ENCODE measurements around the gene UBTD2.
A peak's percentile ranks its signal among the peaks of the same experiment; 100 is the strongest.

UBTD2 gene

DNA sequence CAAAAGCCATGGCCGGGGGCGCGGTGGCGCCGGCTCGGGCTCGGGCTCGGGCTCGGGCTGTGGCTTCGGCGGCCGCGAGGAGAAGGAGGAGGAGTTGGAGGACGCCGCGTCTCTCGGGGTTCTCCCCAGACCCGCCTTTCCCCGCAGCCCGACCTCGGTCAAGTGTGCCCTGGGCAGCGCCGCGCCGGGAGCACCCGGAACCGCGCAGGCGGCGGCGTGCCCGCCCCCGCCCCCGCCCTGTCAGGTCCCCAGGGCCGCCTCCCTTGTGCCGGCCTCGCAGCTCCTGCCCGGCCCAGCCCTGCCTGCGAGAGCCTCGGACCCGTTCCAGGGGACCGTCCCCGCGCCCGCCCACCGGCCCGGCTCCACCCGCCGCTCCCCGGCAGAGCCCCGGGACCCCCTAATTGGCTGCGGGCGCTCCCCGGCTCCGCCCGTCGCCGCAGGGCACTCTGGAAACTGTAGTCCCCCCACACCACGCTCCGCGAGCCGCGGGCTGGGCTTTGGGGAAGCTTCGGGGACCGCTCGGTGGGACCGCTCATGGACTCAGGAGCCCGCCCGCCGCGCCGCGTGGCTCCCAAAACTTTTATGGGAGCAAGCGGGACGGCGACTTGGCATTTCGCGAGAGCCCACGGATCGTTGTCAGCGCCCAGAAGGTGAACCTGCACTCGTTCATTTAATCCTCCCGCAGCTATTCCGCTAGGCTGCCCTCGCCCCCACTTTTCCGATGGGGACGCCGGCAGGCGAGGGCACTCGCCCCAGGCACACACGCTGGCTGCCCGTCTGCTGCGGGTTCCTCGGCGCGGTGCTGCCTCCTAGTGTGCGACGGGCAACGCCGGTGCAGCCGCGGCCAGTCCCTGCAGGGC, 95.3 kb downstream of the UBTD2 start, which contains the start of gene STK10 (continued):
- TF ChIP-seq, protein P1, sequence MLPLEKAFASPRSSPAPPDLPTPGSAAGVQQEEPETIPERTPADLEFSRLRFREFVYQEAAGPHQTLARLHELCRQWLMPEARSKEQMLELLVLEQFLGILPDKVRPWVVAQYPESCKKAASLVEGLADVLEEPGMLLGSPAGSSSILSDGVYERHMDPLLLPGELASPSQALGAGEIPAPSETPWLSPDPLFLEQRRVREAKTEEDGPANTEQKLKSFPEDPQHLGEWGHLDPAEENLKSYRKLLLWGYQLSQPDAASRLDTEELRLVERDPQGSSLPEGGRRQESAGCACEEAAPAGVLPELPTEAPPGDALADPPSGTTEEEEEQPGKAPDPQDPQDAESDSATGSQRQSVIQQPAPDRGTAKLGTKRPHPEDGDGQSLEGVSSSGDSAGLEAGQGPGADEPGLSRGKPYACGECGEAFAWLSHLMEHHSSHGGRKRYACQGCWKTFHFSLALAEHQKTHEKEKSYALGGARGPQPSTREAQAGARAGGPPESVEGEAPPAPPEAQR (tag by site-specific recombination; IDR thresholded peaks at IDR 0.05), result no peak
- TF ChIP-seq ZNF140 (tag by site-specific recombination; IDR thresholded peaks at IDR 0.05), result no peak
- peak; percentile 79 for TF ChIP-seq ZNF600 (tag by site-specific recombination; IDR thresholded peaks at IDR 0.05)
- TF ChIP-seq ZNF302 (tag by site-specific recombination; IDR thresholded peaks at IDR 0.05; ENCODE audit: low read depth), result no peak
- no peak for TF ChIP-seq ZNF114 (tag by site-specific recombination; IDR thresholded peaks at IDR 0.05)
- peak; percentile 100 for TF ChIP-seq ZNF223 (tag by site-specific recombination; IDR thresholded peaks at IDR 0.05)
- no peak for TF ChIP-seq ZNF707 (tag by site-specific recombination; IDR thresholded peaks at IDR 0.05)
- TF ChIP-seq, protein P2, sequence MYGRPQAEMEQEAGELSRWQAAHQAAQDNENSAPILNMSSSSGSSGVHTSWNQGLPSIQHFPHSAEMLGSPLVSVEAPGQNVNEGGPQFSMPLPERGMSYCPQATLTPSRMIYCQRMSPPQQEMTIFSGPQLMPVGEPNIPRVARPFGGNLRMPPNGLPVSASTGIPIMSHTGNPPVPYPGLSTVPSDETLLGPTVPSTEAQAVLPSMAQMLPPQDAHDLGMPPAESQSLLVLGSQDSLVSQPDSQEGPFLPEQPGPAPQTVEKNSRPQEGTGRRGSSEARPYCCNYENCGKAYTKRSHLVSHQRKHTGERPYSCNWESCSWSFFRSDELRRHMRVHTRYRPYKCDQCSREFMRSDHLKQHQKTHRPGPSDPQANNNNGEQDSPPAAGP (tag by site-specific recombination; IDR thresholded peaks at IDR 0.05), result peak; percentile 75
- no peak for TF ChIP-seq ZNF239 (tag by site-specific recombination; IDR thresholded peaks at IDR 0.05)
- TF ChIP-seq, protein P3, sequence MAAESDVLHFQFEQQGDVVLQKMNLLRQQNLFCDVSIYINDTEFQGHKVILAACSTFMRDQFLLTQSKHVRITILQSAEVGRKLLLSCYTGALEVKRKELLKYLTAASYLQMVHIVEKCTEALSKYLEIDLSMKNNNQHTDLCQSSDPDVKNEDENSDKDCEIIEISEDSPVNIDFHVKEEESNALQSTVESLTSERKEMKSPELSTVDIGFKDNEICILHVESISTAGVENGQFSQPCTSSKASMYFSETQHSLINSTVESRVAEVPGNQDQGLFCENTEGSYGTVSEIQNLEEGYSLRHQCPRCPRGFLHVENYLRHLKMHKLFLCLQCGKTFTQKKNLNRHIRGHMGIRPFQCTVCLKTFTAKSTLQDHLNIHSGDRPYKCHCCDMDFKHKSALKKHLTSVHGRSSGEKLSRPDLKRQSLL (tag by site-specific recombination; IDR thresholded peaks at IDR 0.05), result 0 out of 2 replicates have a peak, but pooled peaks have one; percentile 20
- no peak for TF ChIP-seq ZNF184 (tag by site-specific recombination; IDR thresholded peaks at IDR 0.05)
- TF ChIP-seq ZNF529 (tag by site-specific recombination; IDR thresholded peaks at IDR 0.05; ENCODE audit: insufficient replicate concordance), result no peak
- TF ChIP-seq ZBTB8A (tag by site-specific recombination; IDR thresholded peaks at IDR 0.05), result peak; percentile 94
- TF ChIP-seq, protein P4, sequence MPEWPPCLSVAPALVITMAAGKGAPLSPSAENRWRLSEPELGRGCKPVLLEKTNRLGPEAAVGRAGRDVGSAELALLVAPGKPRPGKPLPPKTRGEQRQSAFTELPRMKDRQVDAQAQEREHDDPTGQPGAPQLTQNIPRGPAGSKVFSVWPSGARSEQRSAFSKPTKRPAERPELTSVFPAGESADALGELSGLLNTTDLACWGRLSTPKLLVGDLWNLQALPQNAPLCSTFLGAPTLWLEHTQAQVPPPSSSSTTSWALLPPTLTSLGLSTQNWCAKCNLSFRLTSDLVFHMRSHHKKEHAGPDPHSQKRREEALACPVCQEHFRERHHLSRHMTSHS (tag by site-specific recombination; IDR thresholded peaks at IDR 0.05), result no peak
- TF ChIP-seq ZNF324 (tag by site-specific recombination; IDR thresholded peaks at IDR 0.05), result peak; percentile 88
- TF ChIP-seq PRDM1 (tag by site-specific recombination; IDR thresholded peaks at IDR 0.05), result no peak
- TF ChIP-seq, protein P5, sequence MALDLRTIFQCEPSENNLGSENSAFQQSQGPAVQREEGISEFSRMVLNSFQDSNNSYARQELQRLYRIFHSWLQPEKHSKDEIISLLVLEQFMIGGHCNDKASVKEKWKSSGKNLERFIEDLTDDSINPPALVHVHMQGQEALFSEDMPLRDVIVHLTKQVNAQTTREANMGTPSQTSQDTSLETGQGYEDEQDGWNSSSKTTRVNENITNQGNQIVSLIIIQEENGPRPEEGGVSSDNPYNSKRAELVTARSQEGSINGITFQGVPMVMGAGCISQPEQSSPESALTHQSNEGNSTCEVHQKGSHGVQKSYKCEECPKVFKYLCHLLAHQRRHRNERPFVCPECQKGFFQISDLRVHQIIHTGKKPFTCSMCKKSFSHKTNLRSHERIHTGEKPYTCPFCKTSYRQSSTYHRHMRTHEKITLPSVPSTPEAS (tag by site-specific recombination; IDR thresholded peaks at IDR 0.05), result peak; percentile 70
- TF ChIP-seq ZNF555 (tag by site-specific recombination; conservative IDR thresholded peaks at IDR 0.05), result no peak
- no peak for TF ChIP-seq ZNF426 (tag by site-specific recombination; IDR thresholded peaks at IDR 0.05)
- TF ChIP-seq, protein P6, sequence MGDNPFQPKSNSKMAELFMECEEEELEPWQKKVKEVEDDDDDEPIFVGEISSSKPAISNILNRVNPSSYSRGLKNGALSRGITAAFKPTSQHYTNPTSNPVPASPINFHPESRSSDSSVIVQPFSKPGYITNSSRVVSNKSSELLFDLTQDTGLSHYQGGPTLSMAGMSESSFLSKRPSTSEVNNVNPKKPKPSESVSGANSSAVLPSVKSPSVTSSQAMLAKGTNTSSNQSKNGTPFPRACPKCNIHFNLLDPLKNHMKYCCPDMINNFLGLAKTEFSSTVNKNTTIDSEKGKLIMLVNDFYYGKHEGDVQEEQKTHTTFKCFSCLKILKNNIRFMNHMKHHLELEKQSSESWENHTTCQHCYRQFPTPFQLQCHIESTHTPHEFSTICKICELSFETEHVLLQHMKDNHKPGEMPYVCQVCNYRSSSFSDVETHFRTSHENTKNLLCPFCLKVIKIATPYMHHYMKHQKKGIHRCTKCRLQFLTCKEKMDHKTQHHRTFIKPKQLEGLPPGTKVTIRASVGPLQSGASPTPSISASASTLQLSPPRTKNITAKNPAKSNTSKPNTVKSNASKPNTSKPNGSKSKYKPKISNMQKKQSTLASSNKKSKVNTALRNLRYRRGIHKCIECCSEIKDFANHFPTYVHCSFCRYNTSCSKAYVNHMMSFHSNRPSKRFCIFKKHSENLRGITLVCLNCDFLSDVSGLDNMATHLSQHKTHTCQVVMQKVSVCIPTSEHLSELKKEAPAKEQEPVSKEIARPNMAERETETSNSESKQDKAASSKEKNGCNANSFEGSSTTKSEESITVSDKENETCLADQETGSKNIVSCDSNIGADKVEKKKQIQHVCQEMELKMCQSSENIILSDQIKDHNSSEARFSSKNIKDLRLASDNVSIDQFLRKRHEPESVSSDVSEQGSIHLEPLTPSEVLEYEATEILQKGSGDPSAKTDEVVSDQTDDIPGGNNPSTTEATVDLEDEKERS (tag by site-specific recombination; IDR thresholded peaks at IDR 0.05), result no peak
- TF ChIP-seq, protein P7, sequence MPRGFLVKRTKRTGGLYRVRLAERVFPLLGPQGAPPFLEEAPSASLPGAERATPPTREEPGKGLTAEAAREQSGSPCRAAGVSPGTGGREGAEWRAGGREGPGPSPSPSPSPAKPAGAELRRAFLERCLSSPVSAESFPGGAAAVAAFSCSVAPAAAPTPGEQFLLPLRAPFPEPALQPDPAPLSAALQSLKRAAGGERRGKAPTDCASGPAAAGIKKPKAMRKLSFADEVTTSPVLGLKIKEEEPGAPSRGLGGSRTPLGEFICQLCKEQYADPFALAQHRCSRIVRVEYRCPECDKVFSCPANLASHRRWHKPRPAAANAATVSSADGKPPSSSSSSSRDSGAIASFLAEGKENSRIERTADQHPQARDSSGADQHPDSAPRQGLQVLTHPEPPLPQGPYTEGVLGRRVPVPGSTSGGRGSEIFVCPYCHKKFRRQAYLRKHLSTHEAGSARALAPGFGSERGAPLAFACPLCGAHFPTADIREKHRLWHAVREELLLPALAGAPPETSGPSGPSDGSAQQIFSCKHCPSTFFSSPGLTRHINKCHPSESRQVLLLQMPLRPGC (tag by site-specific recombination; IDR thresholded peaks at IDR 0.05), result peak; percentile 41; the same call in 1 of the 2 replicates
- TF ChIP-seq ZNF624 (tag by site-specific recombination; IDR thresholded peaks at IDR 0.05), result no peak
- no peak for TF ChIP-seq ZNF211 (tag by site-specific recombination; IDR thresholded peaks at IDR 0.05; ENCODE audit: low read depth)
- TF ChIP-seq, protein P8, sequence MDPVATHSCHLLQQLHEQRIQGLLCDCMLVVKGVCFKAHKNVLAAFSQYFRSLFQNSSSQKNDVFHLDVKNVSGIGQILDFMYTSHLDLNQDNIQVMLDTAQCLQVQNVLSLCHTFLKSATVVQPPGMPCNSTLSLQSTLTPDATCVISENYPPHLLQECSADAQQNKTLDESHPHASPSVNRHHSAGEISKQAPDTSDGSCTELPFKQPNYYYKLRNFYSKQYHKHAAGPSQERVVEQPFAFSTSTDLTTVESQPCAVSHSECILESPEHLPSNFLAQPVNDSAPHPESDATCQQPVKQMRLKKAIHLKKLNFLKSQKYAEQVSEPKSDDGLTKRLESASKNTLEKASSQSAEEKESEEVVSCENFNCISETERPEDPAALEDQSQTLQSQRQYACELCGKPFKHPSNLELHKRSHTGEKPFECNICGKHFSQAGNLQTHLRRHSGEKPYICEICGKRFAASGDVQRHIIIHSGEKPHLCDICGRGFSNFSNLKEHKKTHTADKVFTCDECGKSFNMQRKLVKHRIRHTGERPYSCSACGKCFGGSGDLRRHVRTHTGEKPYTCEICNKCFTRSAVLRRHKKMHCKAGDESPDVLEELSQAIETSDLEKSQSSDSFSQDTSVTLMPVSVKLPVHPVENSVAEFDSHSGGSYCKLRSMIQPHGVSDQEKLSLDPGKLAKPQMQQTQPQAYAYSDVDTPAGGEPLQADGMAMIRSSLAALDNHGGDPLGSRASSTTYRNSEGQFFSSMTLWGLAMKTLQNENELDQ (tag by site-specific recombination; IDR thresholded peaks at IDR 0.05; ENCODE audit: low read depth), result no peak
- TF ChIP-seq ZNF549 (tag by site-specific recombination; IDR thresholded peaks at IDR 0.05), result no peak
- peak; percentile 86 for TF ChIP-seq SP3 (tag by site-specific recombination; IDR thresholded peaks at IDR 0.05)
